Measurements from ENCODE around the gene MYO9B.
"Not testable (repeated sequence)": the region's sequence is repeated elsewhere in the genome, so short reads cannot be mapped to it uniquely, and the experiment has no call there.

Gene MYO9B

DNA sequence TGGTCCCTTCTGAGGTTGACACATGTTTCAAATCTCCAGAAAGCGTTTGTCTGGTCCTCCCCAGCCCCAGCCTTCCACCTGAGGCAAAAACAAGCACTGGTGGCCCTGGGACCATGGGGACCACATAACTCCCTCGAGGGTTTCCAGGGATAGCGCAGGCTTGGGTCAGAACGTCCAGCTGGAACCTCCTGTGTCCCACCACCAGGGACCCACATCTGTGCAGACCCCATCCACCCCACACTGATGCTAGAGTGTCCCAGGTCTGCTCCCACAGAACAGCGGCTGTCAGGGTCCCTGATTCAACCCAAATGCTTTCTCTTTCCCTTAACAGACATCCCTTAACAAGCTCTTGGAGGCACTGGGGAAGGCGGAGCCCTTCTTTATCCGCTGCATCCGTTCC is 110.0 kb downstream of the MYO9B start:
- H3K4me3 ChIP-seq (ENCODE audit: low read depth, low read length), result no peak overlapping the region
- TF ChIP-seq, protein P1, sequence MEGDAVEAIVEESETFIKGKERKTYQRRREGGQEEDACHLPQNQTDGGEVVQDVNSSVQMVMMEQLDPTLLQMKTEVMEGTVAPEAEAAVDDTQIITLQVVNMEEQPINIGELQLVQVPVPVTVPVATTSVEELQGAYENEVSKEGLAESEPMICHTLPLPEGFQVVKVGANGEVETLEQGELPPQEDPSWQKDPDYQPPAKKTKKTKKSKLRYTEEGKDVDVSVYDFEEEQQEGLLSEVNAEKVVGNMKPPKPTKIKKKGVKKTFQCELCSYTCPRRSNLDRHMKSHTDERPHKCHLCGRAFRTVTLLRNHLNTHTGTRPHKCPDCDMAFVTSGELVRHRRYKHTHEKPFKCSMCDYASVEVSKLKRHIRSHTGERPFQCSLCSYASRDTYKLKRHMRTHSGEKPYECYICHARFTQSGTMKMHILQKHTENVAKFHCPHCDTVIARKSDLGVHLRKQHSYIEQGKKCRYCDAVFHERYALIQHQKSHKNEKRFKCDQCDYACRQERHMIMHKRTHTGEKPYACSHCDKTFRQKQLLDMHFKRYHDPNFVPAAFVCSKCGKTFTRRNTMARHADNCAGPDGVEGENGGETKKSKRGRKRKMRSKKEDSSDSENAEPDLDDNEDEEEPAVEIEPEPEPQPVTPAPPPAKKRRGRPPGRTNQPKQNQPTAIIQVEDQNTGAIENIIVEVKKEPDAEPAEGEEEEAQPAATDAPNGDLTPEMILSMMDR (IDR thresholded peaks at IDR 0.05; ENCODE audit: insufficient read depth, low read length, missing control alignments), result no peak
- ChIA-PET CTCF (interaction anchor here (2.3 kb wide), 1 partner anchor 11 kb away, joined by 10 read pairs; no protein-coding TSS in a partner anchor), POLR2A (no interaction called here)
- DNase-seq (ENCODE audit: low read depth, low spot score), result no peak

- DNase-seq (ENCODE audit: low read depth, low spot score); POLR2A ChIA-PET; H3K4me3 ChIP-seq (ENCODE audit: low read depth, low read length): not testable (repeated sequence)
- CTCF ChIA-PET, result interaction anchor here (1.8 kb wide), 1 partner anchor 17 kb away, joined by 5 read pairs; no protein-coding TSS in a partner anchor
Observed at GRCh38 chr19:17191736-17192135, 116.2 kb downstream of the MYO9B start.

DNA sequence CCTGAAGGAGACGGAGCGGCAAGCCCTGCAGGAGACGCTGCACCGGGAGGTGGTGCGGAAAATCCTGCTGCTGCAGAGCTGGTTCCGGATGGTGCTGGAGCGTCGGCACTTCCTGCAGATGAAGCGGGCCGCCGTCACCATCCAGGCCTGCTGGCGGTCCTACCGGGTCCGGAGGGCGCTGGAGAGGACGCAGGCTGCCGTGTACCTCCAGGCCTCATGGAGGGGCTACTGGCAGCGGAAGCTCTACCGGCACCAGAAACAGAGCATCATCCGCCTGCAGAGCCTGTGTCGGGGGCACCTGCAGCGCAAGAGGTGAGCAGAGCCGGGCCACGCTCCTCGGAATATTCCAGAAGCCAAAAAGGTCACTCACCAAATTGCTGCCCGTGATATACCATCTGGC is 117.2 kb downstream of the MYO9B start:
- H3K4me3 ChIP-seq (ENCODE audit: low read depth, low read length), result no peak overlapping the region
- POLR2A ChIA-PET, result no interaction called here
- TF ChIP-seq, protein P1 (IDR thresholded peaks at IDR 0.05; ENCODE audit: insufficient read depth, low read length, missing control alignments), result no peak
- no peak for DNase-seq (ENCODE audit: low read depth, low spot score)
- CTCF ChIA-PET, result no interaction called here

GRCh38 chr19:17194608-17195007 is 119.0 kb downstream of the MYO9B start:
- ChIA-PET POLR2A (no interaction called here), CTCF (interaction anchor here (1.8 kb wide), 1 partner anchor 11 kb away, joined by 5 read pairs; no protein-coding TSS in a partner anchor)
- H3K4me3 ChIP-seq (ENCODE audit: low read depth, low read length), result no peak overlapping the region
- TF ChIP-seq, protein P1 (IDR thresholded peaks at IDR 0.05; ENCODE audit: insufficient read depth, low read length, missing control alignments), result no peak
- DNase-seq (ENCODE audit: low read depth, low spot score), result no peak

GRCh38 chr19:17195106-17195505 is 119.5 kb downstream of the MYO9B start:
- TF ChIP-seq, protein P1 (IDR thresholded peaks at IDR 0.05; ENCODE audit: insufficient read depth, low read length, missing control alignments), result no peak
- H3K4me3 ChIP-seq (ENCODE audit: low read depth, low read length), result no peak overlapping the region
- ChIA-PET CTCF (interaction anchor here (1.8 kb wide), 1 partner anchor 11 kb away, joined by 5 read pairs; no protein-coding TSS in a partner anchor), POLR2A (no interaction called here)
- DNase-seq (ENCODE audit: low read depth, low spot score), result no peak

- POLR2A ChIA-PET, result no interaction called here
- TF ChIP-seq, protein P1 (IDR thresholded peaks at IDR 0.05; ENCODE audit: insufficient read depth, low read length, missing control alignments), result no peak
- no peak for DNase-seq (ENCODE audit: low read depth, low spot score)
- no peak overlapping the region for H3K4me3 ChIP-seq (ENCODE audit: low read depth, low read length)
- CTCF ChIA-PET, result interaction anchor here (0.8 kb wide), 1 partner anchor 14 kb away, joined by 3 read pairs; no protein-coding TSS in a partner anchor
Observed at GRCh38 chr19:17196610-17197009, 121.0 kb downstream of the MYO9B start.

- DNase-seq (ENCODE audit: low read depth, low spot score), result no peak
- H3K4me3 ChIP-seq (ENCODE audit: low read depth, low read length), result no peak overlapping the region
- TF ChIP-seq, protein P1 (IDR thresholded peaks at IDR 0.05; ENCODE audit: insufficient read depth, low read length, missing control alignments), result no peak
- ChIA-PET CTCF (no interaction called here), POLR2A (no interaction called here)
Observed at GRCh38 chr19:17197666-17198065, 122.1 kb downstream of the MYO9B start.
